K562 (cell line): ENCODE results near the gene BLVRA. TPM values are rescaled to one million over a fixed set of nuclear protein-coding genes. Genes with fewer than 3 reads are reported as not detected.

Experiments
- ARID3A ChIP-seq: IDR thresholded peaks from 2 replicates; pipeline ENCODE4 v1.6.1; 2012; ENCODE audit warnings: low read depth, low read length, improper control_type of control experiment, borderline replicate concordance
- ASH1L ChIP-seq: fragments of 450-650 bp; IDR thresholded peaks from 2 replicates; pipeline ENCODE4 v1.6.1; 2018; ENCODE audit warnings: borderline replicate concordance, mild to moderate bottlenecking, low read depth; ENCODE audit not compliant: partially characterized antibody
- BCOR ChIP-seq: fragments of 450-650 bp; IDR thresholded peaks from 2 replicates; pipeline ENCODE4 v1.6.1; 2016
- CHCHD3 ChIP-seq: fragments of 250-450 bp; sonication (Bioruptor Pico); IDR thresholded peaks from 2 replicates; pipeline ENCODE4 v2.1.2; 2022; ENCODE audit warnings: mild to moderate bottlenecking
- CREB5 ChIP-seq: fragments of 250-450 bp; sonication (Bioruptor Pico); IDR thresholded peaks from 2 replicates; pipeline ENCODE4 v1.5.0; 2020; ENCODE audit warnings: mild to moderate bottlenecking
- FOXM1 ChIP-seq, 2 experiments: fragments of 450-650 bp in 1 of 2; sonication (generic) in 1 of 2; formaldehyde crosslinking in 1 of 2; IDR thresholded peaks; 2 replicates each; pipeline versions ENCODE4 v1.6.1 to v1.9.0; 2017 to 2022; ENCODE audit warnings: low read depth in 2 of 2, mild to moderate bottlenecking in 2 of 2, missing genetic modification reagents in 1 of 2, moderate library complexity in 1 of 2
- JUND ChIP-seq, 2 experiments: IDR thresholded peaks; 2 replicates in 1 of 2; 3 replicates in 1 of 2; pipeline ENCODE4 v1.6.1; 2011; ENCODE audit warnings: borderline replicate concordance in 2 of 2, low read depth in 2 of 2, low read length in 2 of 2, improper control_type of control experiment in 1 of 2, missing biosample characterization in 1 of 2, missing genetic modification characterization in 1 of 2, missing genetic modification reagents in 1 of 2
- NBN ChIP-seq: fragments of 450-650 bp; IDR thresholded peaks from 2 replicates; pipeline ENCODE4 v1.6.1; 2016; ENCODE audit warnings: low read depth, mild to moderate bottlenecking
- NCOA6 ChIP-seq: fragments of 450-650 bp; IDR thresholded peaks from 2 replicates; pipeline ENCODE4 v1.6.1; 2017; ENCODE audit warnings: mild to moderate bottlenecking
- PHTF2 ChIP-seq: fragments of 250-450 bp; sonication (Bioruptor Pico); IDR thresholded peaks from 2 replicates; pipeline ENCODE4 v1.5.0; 2021; ENCODE audit warnings: mild to moderate bottlenecking
- POLR2H ChIP-seq: IDR thresholded peaks from 2 replicates; pipeline ENCODE4 v1.6.1; 2016; ENCODE audit warnings: missing genetic modification characterization, low read depth, mild to moderate bottlenecking, control low read depth, missing compliant biosample characterization, moderate library complexity
- SP2 ChIP-seq: IDR thresholded peaks from 2 replicates; pipeline ENCODE4 v1.6.1; 2011; ENCODE audit warnings: mild to moderate bottlenecking, low read depth, low read length, moderate library complexity; ENCODE audit not compliant: poor library complexity, severe bottlenecking; ENCODE audit errors: extremely low read depth
- TAF7 ChIP-seq: fragments of 450-650 bp; IDR thresholded peaks from 2 replicates; pipeline ENCODE4 v1.6.1; 2016; ENCODE audit warnings: missing genetic modification characterization, missing compliant biosample characterization
- ZBTB49 ChIP-seq: sonication (generic); formaldehyde crosslinking; IDR thresholded peaks from 2 replicates; pipeline ENCODE4 v1.8.0; 2022; ENCODE audit warnings: missing genetic modification reagents, mild to moderate bottlenecking, borderline replicate concordance
- ZFP91 ChIP-seq: sonication (generic); formaldehyde crosslinking; IDR thresholded peaks from 2 replicates; pipeline ENCODE4 v1.8.0; 2022; ENCODE audit warnings: mild to moderate bottlenecking, missing genetic modification reagents
- ZNF395 ChIP-seq: fragments of 200-800 bp; sonication (Bioruptor generic); IDR thresholded peaks from 2 replicates; pipeline ENCODE4 v1.6.1; 2017; ENCODE audit warnings: missing genetic modification characterization, missing compliant biosample characterization
- ZNF589 ChIP-seq: fragments of 200-800 bp; sonication (Bioruptor generic); IDR thresholded peaks from 2 replicates; pipeline ENCODE4 v1.6.1; 2016; ENCODE audit warnings: low read depth, missing genetic modification characterization, missing compliant biosample characterization
- ZNF77 ChIP-seq: fragments of 250-450 bp; sonication (Bioruptor Pico); IDR thresholded peaks from 2 replicates; pipeline ENCODE4 v1.5.0; 2020
- polyA plus RNA-seq, 8 experiments: library from polyadenylated mRNA; depleted of rRNA in 4 of 8; stranded (reverse) in 5 of 8; unstranded in 3 of 8; fragments of >200 nt; fragmentation: Nextera tagmentation in 2 of 8; fragmentation: Illumina TruSeq in 1 of 8; extraction: Ambion mirVana in 2 of 8; extraction: Trizol in 1 of 8; gene quantifications; 2 replicates each; pipeline versions ENCODE4 v1.2.1 to v1.2.3, GENCODE V29; 2011 to 2014; ENCODE audit warnings: inconsistent platforms in 1 of 8, missing spikeins in 1 of 8
- total RNA-seq, 7 experiments: library from RNA; depleted of rRNA in 6 of 7; stranded (reverse); fragments of >200 nt in 6 of 7; fragmentation: Illumina TruSeq in 2 of 7; extraction: Trizol in 2 of 7; gene quantifications; 2 replicates each; pipeline versions ENCODE4 v1.2.1 to v1.2.3, GENCODE V29; 2011 to 2021; ENCODE audit warnings: low replicate concordance in 1 of 7

The BLVRA gene
- total and polyA plus RNA-seq, 9 of the 15 experiments (the other 6 are each of a cell fraction or from before 2014, with no cell fraction given): 48.5 to 147 (median 61.5) TPM

- TF ChIP-seq SP2 (no peak), JUND (IDR thresholded peaks at IDR 0.05; ENCODE audit: borderline replicate concordance, low read depth, low read length) (peak; percentile 56), JUND (tag; IDR thresholded peaks at IDR 0.05; ENCODE audit: borderline replicate concordance, low read depth, low read length) (peak; percentile 80; the same call in 1 of the 3 replicates), ASH1L (no peak), CHCHD3 (CRISPR knock-in tag) (no peak), BCOR (no peak), TAF7 (tag) (no peak), ZNF589 (CRISPR knock-in tag) (no peak), POLR2H (tag) (no peak), NBN (0 out of 2 replicates have a peak, but pooled peaks have one; percentile 72), ARID3A (no peak), NCOA6 (no peak), ZNF77 (no peak), ZFP91 (CRISPR knock-in tag) (no peak), ZNF395 (CRISPR knock-in tag) (no peak), CREB5 (CRISPR knock-in tag) (no peak), ZBTB49 (no peak), FOXM1 (IDR thresholded peaks at IDR 0.05; ENCODE audit: low read depth) (0 out of 2 replicates have a peak, but pooled peaks have one; percentile 42), FOXM1 (CRISPR knock-in tag; IDR thresholded peaks at IDR 0.05; ENCODE audit: low read depth) (no peak), PHTF2 (CRISPR knock-in tag) (no peak)
These were observed 2.0 kb upstream of the BLVRA start (continued) for GRCh38 chr7:43756368-43757072.
